ENCODE results near the gene ATP10A. TPM values are rescaled to one million over a fixed set of nuclear protein-coding genes. Genes with fewer than 3 reads are reported as not detected.
A peak's percentile ranks its signal among the peaks of the same experiment; 100 is the strongest.

ATP10A gene
- total RNA-seq, 2 experiments from 2014 or later = 36.7 to 70.1 TPM

GRCh38 chr15:25800761-25801515 is 62.2 kb downstream of the ATP10A start:
- H3K27me3 Mint-ChIP-seq = no peaks in the 10 kb centered on the region
- H3K4me3 Mint-ChIP-seq = no peak overlapping the region
- DNase-seq (no peak), ATAC-seq (no peak)
- CTCF ChIA-PET = interaction anchor here (0.6 to 0.8 kb wide), 2 partner anchors 17 to 133 kb away, joined by 3 to 5 read pairs; no protein-coding TSS in a partner anchor
- no peaks in the 10 kb centered on the region for H3K9me3 Mint-ChIP-seq (ENCODE audit: low read depth)
- peaks cover 16% of the 10 kb centered on the region for H3K4me1 Mint-ChIP-seq
- no peak overlapping the region for H3K27ac Mint-ChIP-seq
- H3K36me3 Mint-ChIP-seq = peaks cover 3% of the 10 kb centered on the region

- Mint-ChIP-seq H3K4me1 (peaks cover 25% of the 10 kb centered on the region), H3K27me3 (no peaks in the 10 kb centered on the region), H3K9me3 (ENCODE audit: low read depth) (no peaks in the 10 kb centered on the region), H3K4me3 (no peak overlapping the region), H3K27ac (no peak overlapping the region), H3K36me3 (peaks cover 3% of the 10 kb centered on the region)
- CTCF ChIA-PET = interaction anchor here (0.6 to 0.8 kb wide), 2 partner anchors 17 to 134 kb away, joined by 3 to 5 read pairs; no protein-coding TSS in a partner anchor
- no peak for ATAC-seq
- DNase-seq = no peak
Measured at GRCh38 chr15:25799906-25800700, 63.0 kb downstream of the ATP10A start.

GRCh38 chr15:25797936-25798901 is 64.9 kb downstream of the ATP10A start:
- Mint-ChIP-seq H3K36me3 (peaks cover 4% of the 10 kb centered on the region), H3K27ac (no peak overlapping the region), H3K4me1 (peaks cover 35% of the 10 kb centered on the region), H3K9me3 (ENCODE audit: low read depth) (no peaks in the 10 kb centered on the region), H3K27me3 (no peaks in the 10 kb centered on the region), H3K4me3 (no peak overlapping the region)
- no peak for DNase-seq
- CTCF ChIA-PET = no interaction called here
- ATAC-seq = no peak

- H3K27ac Mint-ChIP-seq = no peak overlapping the region
- H3K36me3 Mint-ChIP-seq = peaks cover 2% of the 10 kb centered on the region
- H3K4me3 Mint-ChIP-seq = no peak overlapping the region
- H3K27me3 Mint-ChIP-seq = no peaks in the 10 kb centered on the region
- DNase-seq (no peak), ATAC-seq (no peak)
- no peaks in the 10 kb centered on the region for H3K9me3 Mint-ChIP-seq (ENCODE audit: low read depth)
- H3K4me1 Mint-ChIP-seq = peaks cover 35% of the 10 kb centered on the region
- CTCF ChIA-PET = no interaction called here
Measured at GRCh38 chr15:25797511-25797935, 65.6 kb downstream of the ATP10A start.

GRCh38 chr15:25797035-25797434 is 66.1 kb downstream of the ATP10A start:
- no peaks in the 10 kb centered on the region for H3K9me3 Mint-ChIP-seq (ENCODE audit: low read depth)
- no peak for ATAC-seq
- peaks cover 39% of the 10 kb centered on the region for H3K4me1 Mint-ChIP-seq
- DNase-seq = no peak
- H3K27ac Mint-ChIP-seq = no peak overlapping the region
- H3K36me3 Mint-ChIP-seq = peaks cover 2% of the 10 kb centered on the region
- H3K4me3 Mint-ChIP-seq = no peak overlapping the region
- CTCF ChIA-PET = no interaction called here
- H3K27me3 Mint-ChIP-seq = no peaks in the 10 kb centered on the region

- H3K27ac Mint-ChIP-seq = no peak overlapping the region
- H3K4me1 Mint-ChIP-seq = peaks cover 43% of the 10 kb centered on the region
- no peak overlapping the region for H3K4me3 Mint-ChIP-seq
- H3K27me3 Mint-ChIP-seq = no peaks in the 10 kb centered on the region
- no peaks in the 10 kb centered on the region for H3K9me3 Mint-ChIP-seq (ENCODE audit: low read depth)
- CTCF ChIA-PET = no interaction called here
- H3K36me3 Mint-ChIP-seq = peaks cover 2% of the 10 kb centered on the region
- ATAC-seq = no peak
- DNase-seq = no peak
Measured at GRCh38 chr15:25796395-25796794, 66.7 kb downstream of the ATP10A start.

GRCh38 chr15:25795712-25796111 is 67.4 kb downstream of the ATP10A start:
- CTCF ChIA-PET = no interaction called here
- H3K36me3 Mint-ChIP-seq = peaks cover 3% of the 10 kb centered on the region
- H3K4me1 Mint-ChIP-seq = peaks cover 50% of the 10 kb centered on the region
- H3K27me3 Mint-ChIP-seq = no peaks in the 10 kb centered on the region
- ATAC-seq = no peak
- no peak for DNase-seq
- H3K27ac Mint-ChIP-seq = no peak overlapping the region
- H3K4me3 Mint-ChIP-seq = no peak overlapping the region
- no peaks in the 10 kb centered on the region for H3K9me3 Mint-ChIP-seq (ENCODE audit: low read depth)

- Mint-ChIP-seq H3K27me3 (no peaks in the 10 kb centered on the region), H3K4me1 (peaks cover 54% of the 10 kb centered on the region), H3K4me3 (no peak overlapping the region), H3K36me3 (peaks cover 3% of the 10 kb centered on the region), H3K27ac (no peak overlapping the region), H3K9me3 (ENCODE audit: low read depth) (no peaks in the 10 kb centered on the region)
- DNase-seq (no peak), ATAC-seq (no peak)
- CTCF ChIA-PET = no interaction called here
Measured at GRCh38 chr15:25795061-25795460, 68.1 kb downstream of the ATP10A start.

- CTCF ChIA-PET = interaction anchor here (1.0 kb wide), 1 partner anchor 9 kb away, joined by 5 read pairs; no protein-coding TSS in a partner anchor
- Mint-ChIP-seq H3K4me1 (peaks cover 63% of the 10 kb centered on the region), H3K27ac (no peak overlapping the region), H3K36me3 (peaks cover 4% of the 10 kb centered on the region), H3K4me3 (no peak overlapping the region), H3K27me3 (no peaks in the 10 kb centered on the region), H3K9me3 (ENCODE audit: low read depth) (no peaks in the 10 kb centered on the region)
- ATAC-seq (no peak), DNase-seq (no peak)
Measured at GRCh38 chr15:25793354-25794050, 69.6 kb downstream of the ATP10A start.

GRCh38 chr15:25792128-25792527 is 71.0 kb downstream of the ATP10A start:
- Mint-ChIP-seq H3K36me3 (peaks cover 4% of the 10 kb centered on the region), H3K4me3 (no peak overlapping the region), H3K9me3 (ENCODE audit: low read depth) (no peaks in the 10 kb centered on the region), H3K27me3 (no peaks in the 10 kb centered on the region), H3K27ac (no peak overlapping the region), H3K4me1 (peaks cover 71% of the 10 kb centered on the region)
- CTCF ChIA-PET = no interaction called here
- ATAC-seq (no peak), DNase-seq (no peak)

- H3K27ac Mint-ChIP-seq = no peak overlapping the region
- H3K4me1 Mint-ChIP-seq = peaks cover 57% of the 10 kb centered on the region
- H3K36me3 Mint-ChIP-seq = peaks cover 4% of the 10 kb centered on the region
- no peaks in the 10 kb centered on the region for H3K27me3 Mint-ChIP-seq
- ATAC-seq = peak; percentile 64
- DNase-seq = peak; percentile 54
- no peak overlapping the region for H3K4me3 Mint-ChIP-seq
- H3K9me3 Mint-ChIP-seq (ENCODE audit: low read depth) = no peaks in the 10 kb centered on the region
- CTCF ChIA-PET = interaction anchor here (0.6 kb wide), 1 partner anchor 57 kb away, joined by 3 read pairs; no protein-coding TSS in a partner anchor
Measured at GRCh38 chr15:25790000-25790660, 73.0 kb downstream of the ATP10A start.

- CTCF ChIA-PET = interaction anchor here (0.6 kb wide), 1 partner anchor 58 kb away, joined by 3 read pairs; no protein-coding TSS in a partner anchor
- H3K27ac Mint-ChIP-seq = no peak overlapping the region
- ATAC-seq = no peak
- no peak overlapping the region for H3K4me3 Mint-ChIP-seq
- H3K9me3 Mint-ChIP-seq (ENCODE audit: low read depth) = no peaks in the 10 kb centered on the region
- peaks cover 3% of the 10 kb centered on the region for H3K36me3 Mint-ChIP-seq
- no peaks in the 10 kb centered on the region for H3K27me3 Mint-ChIP-seq
- no peak for DNase-seq
- peaks cover 54% of the 10 kb centered on the region for H3K4me1 Mint-ChIP-seq
Measured at GRCh38 chr15:25789616-25789999, 73.5 kb downstream of the ATP10A start.

Data from activated CD8-positive, alpha-beta memory T cell treated with anti-CD3 and anti-CD28 coated beads, Interleukin-2, amount 10 ng/mL, durations not matched to agents 7 days and 5 days (primary cell).